ENCODE results near the gene RADIL. TPM values are rescaled to one million over a fixed set of nuclear protein-coding genes. Genes with fewer than 3 reads are reported as not detected.

Gene RADIL
- total RNA-seq, 4 donors from 2014 or later, result 23.2 to 31.0 (median 27.1) TPM

DNA sequence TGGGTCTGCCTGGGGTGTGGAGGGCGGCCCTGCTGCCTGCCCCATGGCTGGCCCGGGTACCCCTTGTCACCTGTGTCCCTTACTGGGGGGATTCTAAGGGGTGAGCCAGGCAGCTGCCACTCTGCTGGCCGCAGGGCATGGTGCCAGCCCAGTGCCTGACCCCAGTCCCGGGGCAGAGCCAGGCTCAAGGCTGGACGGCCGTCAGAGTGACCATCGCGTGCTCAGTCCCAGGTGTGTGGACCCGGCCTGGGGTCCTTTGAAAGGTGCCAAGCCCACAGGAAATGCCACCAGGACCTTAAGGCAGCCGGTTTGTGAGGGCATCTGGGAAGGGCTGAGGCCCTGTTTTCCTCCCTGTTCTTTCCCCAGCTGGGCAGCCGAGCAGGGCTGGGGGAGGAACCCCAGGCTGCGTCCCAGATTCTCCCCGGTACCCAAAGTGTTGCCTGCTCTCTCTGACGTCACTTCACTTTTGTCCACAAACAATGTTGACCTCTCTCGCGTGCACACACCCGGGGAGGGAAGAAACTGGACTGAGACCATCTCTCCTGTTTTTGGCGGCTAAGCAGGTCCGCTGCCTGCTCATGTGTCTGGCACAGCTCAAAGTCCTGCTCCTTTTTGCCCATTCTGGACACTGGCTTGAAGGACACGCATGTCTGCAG is 59.3 kb downstream of the RADIL start:
- Histone ChIP-seq H3K9me3 (no peaks in the 10 kb centered on the region), H3K27ac (no peak overlapping the region), H3K4me3 (no peak overlapping the region), H3K36me3 (peaks cover 0 to 28% (median 0%) of the 10 kb centered on the region in 3 donors), H3K4me1 (peaks cover 0 to 15% (median 0%) of the 10 kb centered on the region in 4 donors), H3K27me3 (no peaks in the 10 kb centered on the region)
- no peak for DNase-seq (ENCODE audit: low spot score in 2 of 2)
- 78 to 80% methylated on average over 16 to 18 of the region's 20 CpGs for WGBS, 2 donors
- TF ChIP-seq, protein P1, sequence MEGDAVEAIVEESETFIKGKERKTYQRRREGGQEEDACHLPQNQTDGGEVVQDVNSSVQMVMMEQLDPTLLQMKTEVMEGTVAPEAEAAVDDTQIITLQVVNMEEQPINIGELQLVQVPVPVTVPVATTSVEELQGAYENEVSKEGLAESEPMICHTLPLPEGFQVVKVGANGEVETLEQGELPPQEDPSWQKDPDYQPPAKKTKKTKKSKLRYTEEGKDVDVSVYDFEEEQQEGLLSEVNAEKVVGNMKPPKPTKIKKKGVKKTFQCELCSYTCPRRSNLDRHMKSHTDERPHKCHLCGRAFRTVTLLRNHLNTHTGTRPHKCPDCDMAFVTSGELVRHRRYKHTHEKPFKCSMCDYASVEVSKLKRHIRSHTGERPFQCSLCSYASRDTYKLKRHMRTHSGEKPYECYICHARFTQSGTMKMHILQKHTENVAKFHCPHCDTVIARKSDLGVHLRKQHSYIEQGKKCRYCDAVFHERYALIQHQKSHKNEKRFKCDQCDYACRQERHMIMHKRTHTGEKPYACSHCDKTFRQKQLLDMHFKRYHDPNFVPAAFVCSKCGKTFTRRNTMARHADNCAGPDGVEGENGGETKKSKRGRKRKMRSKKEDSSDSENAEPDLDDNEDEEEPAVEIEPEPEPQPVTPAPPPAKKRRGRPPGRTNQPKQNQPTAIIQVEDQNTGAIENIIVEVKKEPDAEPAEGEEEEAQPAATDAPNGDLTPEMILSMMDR (IDR thresholded peaks at IDR 0.05), result no peak
- TF ChIP-seq POLR2A (IDR thresholded peaks at IDR 0.05) (no peak), EP300 (IDR thresholded peaks at IDR 0.05) (no peak)

DNA sequence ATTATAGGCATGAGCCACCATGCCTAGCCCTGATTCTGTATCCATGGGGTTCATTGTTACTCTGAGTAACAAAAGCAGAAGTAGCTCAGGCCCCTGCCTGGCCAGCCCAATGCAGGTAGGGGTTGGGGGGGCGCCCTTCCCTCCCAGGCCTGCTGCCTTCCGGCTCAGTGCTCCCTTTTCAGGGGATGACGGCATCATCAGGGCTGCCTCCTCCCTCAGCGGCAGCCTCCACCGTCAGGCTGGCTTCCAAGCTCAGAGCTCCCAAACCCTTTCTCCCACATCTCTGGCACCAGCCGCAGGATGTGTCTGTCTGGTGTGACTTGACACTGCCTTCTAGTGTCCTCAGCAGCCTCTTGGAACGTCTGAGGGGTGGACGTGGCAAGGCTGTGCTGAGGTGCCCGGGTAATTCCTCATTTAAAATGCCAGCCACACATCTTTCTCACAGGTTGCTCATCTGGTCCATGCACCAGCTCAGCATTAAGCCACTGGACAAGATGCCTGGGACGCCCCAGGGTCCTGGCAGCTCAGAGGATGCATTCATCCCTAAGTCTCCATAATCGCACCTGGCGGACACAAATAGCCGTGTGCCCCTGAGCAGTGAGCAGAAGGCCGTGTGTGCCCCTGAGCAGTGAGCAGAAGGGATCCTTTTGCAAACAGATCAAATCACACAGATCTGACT is 59.9 kb downstream of the RADIL start:
- Histone ChIP-seq H3K27me3 (no peaks in the 10 kb centered on the region), H3K36me3 (peaks cover 0 to 28% (median 0%) of the 10 kb centered on the region in 3 donors), H3K4me3 (no peak overlapping the region), H3K27ac (no peak overlapping the region), H3K9me3 (no peaks in the 10 kb centered on the region), H3K4me1 (peaks cover 0 to 20% (median 0%) of the 10 kb centered on the region in 4 donors)
- DNase-seq (ENCODE audit: low spot score in 2 of 2), result no peak
- no peak for TF ChIP-seq EP300 (IDR thresholded peaks at IDR 0.05)
- TF ChIP-seq, protein P1 (IDR thresholded peaks at IDR 0.05), result no peak
- 75 to 77% methylated on average over 14 of the region's 14 CpGs for WGBS, 2 donors

DNA sequence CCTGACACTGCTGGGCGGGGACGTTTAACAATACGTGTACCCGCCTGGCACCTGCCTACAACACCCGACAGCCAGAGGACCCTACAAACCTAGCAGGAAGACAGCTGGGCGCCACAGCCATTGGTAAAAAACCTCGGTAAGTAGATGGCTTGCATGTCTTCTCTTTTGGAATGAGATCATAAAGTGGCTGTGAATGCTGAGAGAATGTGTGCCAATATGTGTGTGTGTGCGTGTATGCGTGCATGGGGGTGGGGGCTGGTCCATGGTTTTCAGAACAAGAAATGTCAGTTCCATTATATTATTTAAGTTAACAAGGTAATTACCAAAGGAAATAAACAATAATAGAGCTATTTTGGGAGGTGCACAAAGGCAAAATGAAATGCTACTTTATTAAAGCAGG is 60.8 kb downstream of the RADIL start:
- Histone ChIP-seq H3K27me3 (no peaks in the 10 kb centered on the region), H3K4me1 (peaks cover 0 to 28% (median 0%) of the 10 kb centered on the region in 4 donors), H3K36me3 (peaks cover 0 to 22% (median 0%) of the 10 kb centered on the region in 3 donors), H3K27ac (no peak overlapping the region), H3K9me3 (no peaks in the 10 kb centered on the region), H3K4me3 (no peak overlapping the region)
- TF ChIP-seq, protein P1 (IDR thresholded peaks at IDR 0.05), result no peak
- TF ChIP-seq EP300 (IDR thresholded peaks at IDR 0.05) (no peak), POLR2A (IDR thresholded peaks at IDR 0.05) (no peak)
- WGBS, 2 donors, result 88 to 91% methylated on average over 9 of the region's 9 CpGs
- DNase-seq (ENCODE audit: low spot score in 2 of 2), result no peak

DNA sequence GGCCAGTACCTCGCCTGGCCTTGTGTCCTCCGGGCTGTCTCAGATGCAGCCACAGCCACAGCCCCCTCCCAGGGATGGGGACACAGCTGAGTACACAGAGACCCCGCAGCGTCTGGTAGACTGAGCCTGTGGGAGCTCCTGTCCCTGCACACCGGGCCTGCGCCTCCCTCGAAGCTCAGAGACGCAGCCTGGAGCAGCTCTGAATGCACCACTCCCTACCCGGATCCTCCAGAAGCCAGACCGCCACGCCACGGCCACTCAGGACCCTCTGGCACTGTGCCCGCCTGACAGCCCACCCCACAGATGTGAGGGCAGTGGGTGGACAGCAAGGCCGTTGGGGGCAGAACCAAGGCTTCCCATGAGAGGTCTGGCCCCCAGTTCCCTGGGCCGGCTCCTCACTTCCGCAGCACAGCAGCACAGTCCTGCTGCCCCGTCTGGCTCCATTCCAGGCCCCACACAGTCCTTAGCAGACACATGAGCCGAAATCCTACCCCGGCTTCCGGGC is 62.5 kb downstream of the RADIL start:
- Histone ChIP-seq H3K27ac (no peak overlapping the region), H3K27me3 (no peaks in the 10 kb centered on the region), H3K9me3 (no peaks in the 10 kb centered on the region), H3K4me1 (peaks cover 0 to 28% (median 0%) of the 10 kb centered on the region in 4 donors), H3K36me3 (peaks cover 0 to 34% (median 0%) of the 10 kb centered on the region in 3 donors), H3K4me3 (no peak overlapping the region)
- 71 to 74% methylated on average over 16 to 17 of the region's 20 CpGs for WGBS, 2 donors
- no peak for DNase-seq (ENCODE audit: low spot score in 2 of 2)
- TF ChIP-seq, protein P1 (IDR thresholded peaks at IDR 0.05), result no peak
- TF ChIP-seq EP300 (IDR thresholded peaks at IDR 0.05) (no peak), POLR2A (IDR thresholded peaks at IDR 0.05) (no peak)

DNA sequence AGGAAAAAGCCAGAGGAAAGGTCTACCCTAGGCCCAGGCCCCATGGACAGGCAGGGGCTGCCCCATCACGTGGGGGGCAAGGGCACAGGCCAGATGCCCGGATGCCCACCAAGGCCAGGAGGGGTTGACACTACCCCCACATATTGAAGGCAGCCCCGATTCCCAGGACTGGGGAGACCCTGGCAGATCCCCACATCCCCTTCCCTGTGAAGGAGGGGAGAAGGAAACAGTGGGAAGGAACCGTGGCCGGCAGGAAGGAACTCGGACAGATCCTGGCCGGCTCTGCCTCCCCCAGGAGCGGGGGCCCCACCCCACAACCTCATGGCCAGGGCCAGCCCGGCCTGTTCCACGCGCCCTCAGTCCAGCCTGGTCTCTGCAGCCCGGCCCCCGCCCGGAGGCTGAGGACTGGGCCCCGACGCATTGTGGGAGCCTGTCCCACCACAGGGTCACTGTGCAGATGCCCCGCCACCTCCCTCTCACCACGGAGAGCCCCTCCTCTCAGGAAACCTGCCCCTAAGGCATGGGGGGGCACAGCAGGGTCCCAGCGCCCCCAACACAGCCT is 63.0 kb downstream of the RADIL start:
- Histone ChIP-seq H3K27me3 (no peaks in the 10 kb centered on the region), H3K9me3 (no peaks in the 10 kb centered on the region), H3K27ac (peak overlapping the region in 1 of 4 donors; percentile 65), H3K4me1 (peaks cover 0 to 28% (median 0%) of the 10 kb centered on the region in 4 donors), H3K4me3 (no peak overlapping the region), H3K36me3 (peaks cover 0 to 39% (median 0%) of the 10 kb centered on the region in 3 donors)
- 43 to 71% methylated on average over 10 to 16 of the region's 19 CpGs for WGBS, 2 donors
- TF ChIP-seq, protein P1 (IDR thresholded peaks at IDR 0.05), result no peak
- no peak for TF ChIP-seq POLR2A (IDR thresholded peaks at IDR 0.05)
- no peak for TF ChIP-seq EP300 (IDR thresholded peaks at IDR 0.05)
- DNase-seq (ENCODE audit: low spot score in 2 of 2), result no peak

All from tibial nerve (tissue), 4 donors.